ENCODE results near the gene AREG. TPM values are rescaled to one million over a fixed set of nuclear protein-coding genes. Genes with fewer than 3 reads are reported as not detected.

Gene AREG
- total and polyA plus RNA-seq, 2 of the 4 experiments (the other 2 are of a cell fraction), result 0.17 to 0.18 TPM

GRCh38 chr4:74407891-74408290 is 37.0 kb upstream of the AREG start:
- ChIA-PET POLR2A (ENCODE audit: unreplicated experiment) (no interaction called here), CTCF (no interaction called here)
- no peak overlapping the region; the same call in 1 of the 2 replicates for H4K5ac ChIP-seq (ENCODE audit: low read depth, low read length)
- H3K4me2 ChIP-seq (ENCODE audit: low read depth, low read length), result no peak overlapping the region
- no peak overlapping the region for H4K91ac ChIP-seq (ENCODE audit: insufficient read depth, low read depth, low read length)
- H3K4ac ChIP-seq (ENCODE audit: low read depth, low read length), result no peak overlapping the region
- BruUV-seq (replicated peaks), result no TSS peak
- H3K27me3 ChIP-seq (ENCODE audit: control insufficient read depth, insufficient read depth, low read length), result no peaks in the 10 kb centered on the region
- in situ Hi-C loops (cut with MboI; ENCODE audit: low sequenced_read_pairs), result no loop called here
- no peak overlapping the region for H2AK5ac ChIP-seq (ENCODE audit: low read depth, low read length)
- no peak overlapping the region for H3K56ac ChIP-seq (ENCODE audit: extremely low read depth, insufficient read depth, low read length)
- no peak overlapping the region for H3K27ac ChIP-seq (ENCODE audit: insufficient read depth, low read length)
- no peak overlapping the region; the same call in 2 of the 3 replicates for H2BK15ac ChIP-seq (ENCODE audit: low read depth, low read length)
- no peaks in the 10 kb centered on the region for H3K9me3 ChIP-seq (ENCODE audit: control insufficient read depth, insufficient read depth, low read length)
- H3K9me1 ChIP-seq (ENCODE audit: insufficient read depth, low read length), result no peaks in the 10 kb centered on the region
- H3K79me1 ChIP-seq (ENCODE audit: low read depth in 1 of 2, low read length in 2 of 2), result no peaks in the 10 kb centered on the region
- H2BK20ac ChIP-seq (ENCODE audit: low read depth, low read length), result no peak overlapping the region; the same call in 1 of the 2 replicates
- no peak overlapping the region for H3K9ac ChIP-seq (ENCODE audit: low read depth, low read length)
- no peak overlapping the region for H4K8ac ChIP-seq (ENCODE audit: low read depth in 2 of 2, low read length in 2 of 2)
- TF ChIP-seq MAZ (IDR thresholded peaks at IDR 0.05; ENCODE audit: borderline replicate concordance, low read depth, low read length) (no peak), RCOR1 (IDR thresholded peaks at IDR 0.05; ENCODE audit: insufficient replicate concordance, low read length) (no peak), RAD21 (IDR thresholded peaks at IDR 0.05; ENCODE audit: low read length) (no peak), CTCF (conservative IDR thresholded peaks at IDR 0.05; ENCODE audit: low read depth, low read length) (no peak), RFX5 (IDR thresholded peaks at IDR 0.05; ENCODE audit: low read depth, low read length) (no peak), CEBPB (IDR thresholded peaks at IDR 0.05; ENCODE audit: low read depth, low read length) (no peak), USF2 (IDR thresholded peaks at IDR 0.05; ENCODE audit: low read depth, low read length) (no peak), SMC3 (IDR thresholded peaks at IDR 0.05; ENCODE audit: low read depth, low read length) (no peak), MXI1 (IDR thresholded peaks at IDR 0.05; ENCODE audit: borderline replicate concordance, low read depth, low read length) (no peak), MAFK (IDR thresholded peaks at IDR 0.05; ENCODE audit: low read depth, low read length) (no peak)
- no peak overlapping the region for H2AFZ ChIP-seq (replicated peaks; ENCODE audit: low read length, poor library complexity)
- H3K4me1 ChIP-seq (ENCODE audit: control insufficient read depth, insufficient read depth, low read length), result no peaks in the 10 kb centered on the region
- H2BK120ac ChIP-seq (ENCODE audit: low read depth, low read length), result no peak overlapping the region
- H3K36me3 ChIP-seq (ENCODE audit: control insufficient read depth, insufficient read depth, low read length), result no peaks in the 10 kb centered on the region
- intact Hi-C loops (cut with micrococcal nuclease), result no loop called here
- no peak overlapping the region for H3K23ac ChIP-seq (ENCODE audit: low read depth, low read length)
- dilution Hi-C loops (cut with HindIII; ENCODE audit: low sequenced_read_pairs, unreplicated experiment), result no loop called here
- DNase-seq (no peak), ATAC-seq (ENCODE audit: low read depth) (no peak)
- H2AK9ac ChIP-seq (replicated peaks; ENCODE audit: low read depth, low read length, poor library complexity), result no peak overlapping the region
- no peak overlapping the region for H3K14ac ChIP-seq (replicated peaks; ENCODE audit: low read depth, low read length)
- no peak overlapping the region for H3K4me3 ChIP-seq (ENCODE audit: insufficient read depth, low read depth, low read length)
- peak overlapping the region; percentile 42; the same call in 1 of the 2 replicates for H3K18ac ChIP-seq (ENCODE audit: low read depth, low read length)
- no peaks in the 10 kb centered on the region for H4K20me1 ChIP-seq (ENCODE audit: insufficient read depth, low read length)
- H2BK5ac ChIP-seq (ENCODE audit: low read depth, low read length, poor library complexity, severe bottlenecking), result no peak overlapping the region

Data from IMR-90 (cell line).